Endothelial cell of umbilical vein (primary cell): ENCODE measurements around the gene BSG. TPM values are rescaled to one million over a fixed set of nuclear protein-coding genes. Genes with fewer than 3 reads are reported as not detected.
"Not testable (repeated sequence)": the region's sequence is repeated elsewhere in the genome, so short reads cannot be mapped to it uniquely, and the experiment has no call there.

Experiments
- BruUV-seq: library from RNA; stranded (reverse); fragments of 400-500 nt; replicated peaks from 2 replicates; lab custom pipeline; 2021; lab: Mats Ljungman, UMichigan
- CTCF ChIA-PET: fragments of 300-600, 350-600 bp; sonication (Branson Sonifier 250); formaldehyde crosslinking; loops from one replicate; lab custom pipeline; 2021; ENCODE audit warnings: antibody characterized with exemption, inconsistent platforms; lab: Charles Lee
- POLR2A ChIA-PET: fragments of 300-600, 350-600 bp; sonication (Branson Sonifier 250); formaldehyde crosslinking; loops from one replicate; lab custom pipeline; 2021; ENCODE audit warnings: antibody characterized with exemption, inconsistent platforms; lab: Charles Lee
- DNase-seq: peaks from one replicate; pipeline ENCODE4 v3.0.0-alpha.2; 2011; ENCODE audit warnings: low read depth, low spot score
- FAIRE-seq: peaks from 2 replicates; lab custom pipeline; 2011; peaks lifted over from hg19 to GRCh38; lab: Jason Lieb, UNC
- H2AFZ ChIP-seq: 2 replicates; pipeline ENCODE4 v1.6.0; 2012; ENCODE audit warnings: low read depth, low read length, control low read depth, inconsistent platforms
- H3K27ac ChIP-seq: 2 replicates; pipeline ENCODE4 v1.5.1; 2011; ENCODE audit warnings: low read depth, mild to moderate bottlenecking, control low read depth, low read length, moderate library complexity; ENCODE audit not compliant: insufficient read depth
- H3K27me3 ChIP-seq, 2 experiments: 2 replicates each; pipeline versions ENCODE4 v1.6.0 to v1.6.1; 2011; ENCODE audit warnings: low read length in 2 of 2, mixed read lengths in 1 of 2; ENCODE audit not compliant: control insufficient read depth in 2 of 2, insufficient read depth in 2 of 2
- H3K36me3 ChIP-seq, 2 experiments: 2 replicates in 1 of 2; 3 replicates in 1 of 2; pipeline ENCODE4 v1.5.1; 2011; ENCODE audit warnings: low read length in 2 of 2, mild to moderate bottlenecking in 1 of 2, moderate library complexity in 1 of 2; ENCODE audit not compliant: control insufficient read depth in 2 of 2, insufficient read depth in 2 of 2; ENCODE audit errors: extremely low read depth in 1 of 2
- H3K4me1 ChIP-seq: 3 replicates; pipeline ENCODE4 v1.5.1; 2011; ENCODE audit warnings: mild to moderate bottlenecking, low read length; ENCODE audit not compliant: control insufficient read depth, insufficient read depth; ENCODE audit errors: extremely low read depth
- H3K4me2 ChIP-seq: 2 replicates; pipeline ENCODE4 v1.6.1; 2011; ENCODE audit warnings: low read length, control low read depth, mixed read lengths; ENCODE audit not compliant: insufficient read depth
- H3K4me3 ChIP-seq, 3 experiments: fragments of 200-600 bp in 1 of 3; sonication (generic), shearing (Covaris generic) in 1 of 3; replicated peaks in 1 of 3; 2 replicates each; pipeline ENCODE4 v1.5.1; 2011 to 2016; ENCODE audit warnings: control low read depth in 3 of 3, low read length in 3 of 3, mild to moderate bottlenecking in 2 of 3, inconsistent platforms in 1 of 3, low read depth in 1 of 3, moderate library complexity in 1 of 3; ENCODE audit not compliant: insufficient read depth in 1 of 3
- H3K79me2 ChIP-seq: 2 replicates; pipeline ENCODE4 v1.6.0; 2012; ENCODE audit warnings: low read length, inconsistent platforms; ENCODE audit not compliant: control insufficient read depth, insufficient read depth
- H3K9ac ChIP-seq: replicated peaks from 2 replicates; pipeline ENCODE3; 2011; ENCODE audit warnings: low read length, control low read depth; ENCODE audit not compliant: insufficient read depth; ENCODE audit errors: extremely low read depth
- H3K9me1 ChIP-seq: replicated peaks from 3 replicates; pipeline ENCODE4 v1.6.0; 2011; ENCODE audit warnings: mild to moderate bottlenecking, low read length; ENCODE audit not compliant: control insufficient read depth, insufficient read depth; ENCODE audit errors: extremely low read depth
- H3K9me3 ChIP-seq: replicated peaks from 2 replicates; pipeline ENCODE4 v1.5.1; 2012; ENCODE audit warnings: low read length, inconsistent platforms; ENCODE audit not compliant: control insufficient read depth, insufficient read depth
- H4K20me1 ChIP-seq: replicated peaks from 2 replicates; pipeline ENCODE3; 2011; ENCODE audit warnings: mild to moderate bottlenecking, low read length; ENCODE audit not compliant: control insufficient read depth, insufficient read depth; ENCODE audit errors: extremely low read depth
- CTCF ChIP-seq, 2 donors: IDR thresholded peaks; 1 replicate in 1 of 2; 2 replicates in 1 of 2; pipeline ENCODE4 v1.5.1; 2011; ENCODE audit warnings: low read length in 2 of 2, mild to moderate bottlenecking in 2 of 2, moderate library complexity in 2 of 2, control low read depth in 1 of 2, inconsistent platforms in 1 of 2, low read depth in 1 of 2; ENCODE audit not compliant: insufficient read depth in 1 of 2; ENCODE audit errors: extremely low read depth in 1 of 2
- EZH2 ChIP-seq: IDR thresholded peaks from 2 replicates; pipeline ENCODE4 v1.6.1; 2012; ENCODE audit warnings: borderline replicate concordance, low read depth, mild to moderate bottlenecking, moderate library complexity, low read length, inconsistent platforms; ENCODE audit not compliant: severe bottlenecking
- FOS ChIP-seq: IDR thresholded peaks from 2 replicates; pipeline ENCODE4 v1.6.1; 2011; ENCODE audit warnings: mild to moderate bottlenecking, low read length, moderate library complexity, borderline replicate concordance; ENCODE audit not compliant: insufficient read depth
- GATA2 ChIP-seq: IDR thresholded peaks from 2 replicates; pipeline ENCODE4 v1.7.0; 2011; ENCODE audit warnings: low read depth, mild to moderate bottlenecking, moderate library complexity, mixed read lengths, low read length; ENCODE audit not compliant: insufficient read length, insufficient read depth
- JUN ChIP-seq: IDR thresholded peaks from 2 replicates; pipeline ENCODE4 v1.6.1; 2011; ENCODE audit warnings: borderline replicate concordance, low read depth; ENCODE audit not compliant: insufficient read length, insufficient read depth
- MAX ChIP-seq: IDR thresholded peaks from 2 replicates; pipeline ENCODE4 v1.6.1; 2011; ENCODE audit not compliant: insufficient read depth, insufficient read length
- MYC ChIP-seq: IDR thresholded peaks from one replicate; pipeline ENCODE4 v1.6.1; 2011; ENCODE audit warnings: mild to moderate bottlenecking, low read depth, low read length
- POLR2A ChIP-seq: IDR thresholded peaks from 2 replicates; pipeline ENCODE4 v1.6.1; 2012; ENCODE audit warnings: low read depth, mild to moderate bottlenecking, control low read depth, low read length
- POLR2AphosphoS5 ChIP-seq: IDR thresholded peaks from 2 replicates; pipeline ENCODE4 v1.6.1; 2012; ENCODE audit warnings: low read depth, mild to moderate bottlenecking, control low read depth, low read length, moderate library complexity; ENCODE audit not compliant: insufficient read depth
- dilution Hi-C: fragments of 300-500 bp; cut with MboI; formaldehyde crosslinking; loops from one replicate; pipeline ENCODE4 v1.15.0; 2019; ENCODE audit warnings: low sequenced_read_pairs; ENCODE audit not compliant: extremely low pct_ligation_motif_present
- intact Hi-C: fragments of 100-400 bp; cut with micrococcal nuclease; formaldehyde crosslinking; loops from one replicate; pipeline ENCODE4 v1.10.0; 2022
- polyA plus RNA-seq, 4 experiments: library from polyadenylated mRNA; depleted of rRNA in 3 of 4; stranded (reverse) in 3 of 4; unstranded in 1 of 4; fragments of >200 nt; gene quantifications; 2 replicates each; pipeline versions ENCODE4 v1.2.1 to v1.2.3, GENCODE V29; 2011 to 2012; ENCODE audit warnings: missing spikeins in 1 of 4
- total RNA-seq: library from RNA; stranded (reverse); gene quantifications from 2 replicates; pipeline ENCODE4 v1.2.3, GENCODE V29; 2021

BSG gene
- total and polyA plus RNA-seq, 2 donors (not counting 3 experiments of a cell fraction or from before 2014, with no cell fraction given), result 485 to 661 TPM

- H3K9ac ChIP-seq, H3K27me3 ChIP-seq, intact Hi-C loops, H4K20me1 ChIP-seq, dilution Hi-C loops, H3K27ac ChIP-seq, H3K4me2 ChIP-seq, H3K9me3 ChIP-seq, DNase-seq, POLR2A ChIA-PET, H3K79me2 ChIP-seq, H3K4me1 ChIP-seq, BruUV-seq, CTCF ChIA-PET, FAIRE-seq, H3K9me1 ChIP-seq, H2AFZ ChIP-seq, H3K4me3 ChIP-seq: not testable (repeated sequence)
- peaks cover 3 to 32% of the 10 kb centered on the region in 2 experiments for H3K36me3 ChIP-seq
Observed at GRCh38 chr19:621191-621590, 48.8 kb downstream of the BSG start.

GRCh38 chr19:621819-622218 is 49.4 kb downstream of the BSG start:
- Histone ChIP-seq H3K9me1 (no peaks in the 10 kb centered on the region), H3K4me2 (no peak overlapping the region), H3K4me1 (no peaks in the 10 kb centered on the region), H3K4me3 (no peak overlapping the region), H3K9me3 (no peaks in the 10 kb centered on the region), H3K9ac (no peak overlapping the region), H2AFZ (no peak overlapping the region), H3K79me2 (no peaks in the 10 kb centered on the region), H3K27me3 (no peaks in the 10 kb centered on the region), H4K20me1 (no peaks in the 10 kb centered on the region), H3K36me3 (peaks cover 3 to 32% of the 10 kb centered on the region in 2 experiments), H3K27ac (no peak overlapping the region)
- POLR2A ChIA-PET, result no interaction called here
- DNase-seq (no peak), FAIRE-seq (no peak)
- intact Hi-C loops (no loop called here), dilution Hi-C loops (no loop called here)
- CTCF ChIA-PET, result no interaction called here
- TF ChIP-seq POLR2A, result no peak
- no peak for TF ChIP-seq GATA2
- no peak for TF ChIP-seq POLR2AphosphoS5
- no peak for TF ChIP-seq EZH2
- TF ChIP-seq FOS, result no peak
- no peak for TF ChIP-seq MAX
- no peak for TF ChIP-seq JUN
- no peak for TF ChIP-seq MYC
- no peak for TF ChIP-seq CTCF (IDR thresholded peaks at IDR 0.05; ENCODE audit: extremely low read depth in 1 of 2, insufficient read depth in 1 of 2, low read depth in 1 of 2, low read length in 2 of 2)
- no TSS peak for BruUV-seq
